DND-41 (cell line): ENCODE results near the gene KCNK4.

Experiments used
- EZH2 ChIP-seq: IDR thresholded peaks from 3 replicates; pipeline ENCODE4 v1.6.1; 2012; ENCODE audit warnings: borderline replicate concordance, low read depth, mild to moderate bottlenecking, moderate library complexity, low read length, inconsistent platforms; ENCODE audit not compliant: severe bottlenecking
- TF ChIP-seq, protein P1 (sequence below): IDR thresholded peaks from 2 replicates; pipeline ENCODE4 v1.5.1; 2012; ENCODE audit warnings: borderline replicate concordance, low read length, moderate library complexity, mild to moderate bottlenecking; ENCODE audit not compliant: poor library complexity, severe bottlenecking; ENCODE audit errors: extremely low read depth

- TF ChIP-seq, protein P1, sequence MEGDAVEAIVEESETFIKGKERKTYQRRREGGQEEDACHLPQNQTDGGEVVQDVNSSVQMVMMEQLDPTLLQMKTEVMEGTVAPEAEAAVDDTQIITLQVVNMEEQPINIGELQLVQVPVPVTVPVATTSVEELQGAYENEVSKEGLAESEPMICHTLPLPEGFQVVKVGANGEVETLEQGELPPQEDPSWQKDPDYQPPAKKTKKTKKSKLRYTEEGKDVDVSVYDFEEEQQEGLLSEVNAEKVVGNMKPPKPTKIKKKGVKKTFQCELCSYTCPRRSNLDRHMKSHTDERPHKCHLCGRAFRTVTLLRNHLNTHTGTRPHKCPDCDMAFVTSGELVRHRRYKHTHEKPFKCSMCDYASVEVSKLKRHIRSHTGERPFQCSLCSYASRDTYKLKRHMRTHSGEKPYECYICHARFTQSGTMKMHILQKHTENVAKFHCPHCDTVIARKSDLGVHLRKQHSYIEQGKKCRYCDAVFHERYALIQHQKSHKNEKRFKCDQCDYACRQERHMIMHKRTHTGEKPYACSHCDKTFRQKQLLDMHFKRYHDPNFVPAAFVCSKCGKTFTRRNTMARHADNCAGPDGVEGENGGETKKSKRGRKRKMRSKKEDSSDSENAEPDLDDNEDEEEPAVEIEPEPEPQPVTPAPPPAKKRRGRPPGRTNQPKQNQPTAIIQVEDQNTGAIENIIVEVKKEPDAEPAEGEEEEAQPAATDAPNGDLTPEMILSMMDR = no peak
- TF ChIP-seq EZH2 = no peak
Measured at GRCh38 chr11:64278576-64279190, 12.4 kb upstream of the KCNK4 start.
